ENCODE data around the gene CLCN3.
"Not testable (repeated sequence)": the region's sequence is repeated elsewhere in the genome, so short reads cannot be mapped to it uniquely, and the experiment has no call there.

CLCN3 gene

DNA sequence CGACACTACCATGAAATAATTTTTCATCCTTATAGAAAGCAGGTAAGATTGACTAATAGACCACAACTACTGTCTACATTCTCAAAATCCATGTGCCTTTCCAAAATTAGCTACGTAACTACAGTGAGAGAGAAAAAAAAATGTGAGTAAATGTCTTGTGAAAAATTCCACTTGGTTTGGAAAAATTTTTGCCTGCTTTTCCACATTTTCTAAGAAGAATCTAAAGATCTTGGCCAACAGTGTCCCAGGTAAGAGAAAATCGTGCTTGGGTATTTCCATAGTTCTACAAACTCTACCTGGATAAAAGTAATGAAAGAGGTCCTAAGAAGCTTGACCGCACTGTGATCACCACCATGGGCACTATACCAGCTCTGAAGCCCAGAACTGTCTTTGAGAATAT, 1.4 kb upstream of the CLCN3 start:
- no peak for DNase-seq

DNA sequence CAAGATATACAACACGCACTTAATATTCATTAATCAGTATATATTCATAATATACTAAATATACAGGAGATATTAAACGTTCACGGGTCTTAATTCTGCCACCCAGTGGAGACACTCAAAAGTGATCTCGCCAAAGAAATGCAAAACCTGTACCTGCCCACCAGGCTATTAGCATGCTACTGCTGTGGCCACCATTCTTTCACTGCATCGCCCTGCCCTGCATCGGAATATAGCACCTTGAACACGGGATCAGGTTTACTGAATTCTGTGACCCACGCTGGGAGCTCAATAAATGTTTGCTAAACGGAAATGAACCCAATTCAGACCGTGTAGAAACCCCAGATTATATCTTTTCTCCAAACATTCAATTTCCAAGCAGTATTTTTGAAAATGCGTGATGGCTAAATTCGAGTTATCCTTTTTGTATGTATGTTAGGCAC, 840 bp upstream of the CLCN3 start:
- DNase-seq, result no peak

DNA sequence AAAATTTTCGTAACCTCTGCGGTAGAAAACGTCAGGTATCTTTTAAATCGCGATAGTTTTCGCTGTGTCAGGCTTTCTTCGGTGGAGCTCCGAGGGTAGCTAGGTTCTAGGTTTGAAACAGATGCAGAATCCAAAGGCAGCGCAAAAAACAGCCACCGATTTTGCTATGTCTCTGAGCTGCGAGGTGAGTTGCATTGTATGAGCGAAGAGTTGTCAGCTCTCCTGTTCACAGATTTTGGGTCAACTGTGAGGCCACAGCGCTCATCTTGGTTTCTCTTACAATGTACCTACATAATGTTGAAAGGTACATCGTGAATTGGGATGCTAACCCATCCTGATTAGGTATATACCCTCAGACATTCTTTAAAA, 486 bp downstream of the CLCN3 start:
- DNase-seq, result no peak

GRCh38 chr4:169621731-169622492, 1.5 kb downstream of the CLCN3 start:
- DNase-seq, result no peak

- DNase-seq, result no peak
Measured at GRCh38 chr4:169622566-169622965, 2.2 kb downstream of the CLCN3 start.

DNA sequence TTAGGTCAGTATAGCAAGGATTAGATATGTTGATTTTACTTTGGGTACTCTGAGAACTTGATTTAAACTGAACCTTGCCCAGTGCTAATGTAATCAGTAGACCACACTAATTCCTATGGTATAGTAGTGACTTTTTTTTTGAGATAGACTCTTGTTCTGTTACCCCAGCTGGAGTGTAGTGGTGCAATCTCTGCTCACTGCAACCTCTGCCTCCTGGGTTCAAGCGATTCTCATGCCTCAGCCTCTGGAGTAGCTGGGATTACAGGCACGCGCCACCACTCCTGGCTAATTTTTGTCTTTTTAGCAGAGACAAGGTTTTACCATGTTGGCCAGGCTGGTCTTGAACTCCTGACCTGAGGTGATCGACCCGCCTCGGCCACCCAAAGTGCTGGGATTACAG, 3.6 kb downstream of the CLCN3 start:
- DNase-seq, result not testable (repeated sequence)

- DNase-seq, result no peak
Measured at GRCh38 chr4:169625886-169626285, 5.5 kb downstream of the CLCN3 start.

DNA sequence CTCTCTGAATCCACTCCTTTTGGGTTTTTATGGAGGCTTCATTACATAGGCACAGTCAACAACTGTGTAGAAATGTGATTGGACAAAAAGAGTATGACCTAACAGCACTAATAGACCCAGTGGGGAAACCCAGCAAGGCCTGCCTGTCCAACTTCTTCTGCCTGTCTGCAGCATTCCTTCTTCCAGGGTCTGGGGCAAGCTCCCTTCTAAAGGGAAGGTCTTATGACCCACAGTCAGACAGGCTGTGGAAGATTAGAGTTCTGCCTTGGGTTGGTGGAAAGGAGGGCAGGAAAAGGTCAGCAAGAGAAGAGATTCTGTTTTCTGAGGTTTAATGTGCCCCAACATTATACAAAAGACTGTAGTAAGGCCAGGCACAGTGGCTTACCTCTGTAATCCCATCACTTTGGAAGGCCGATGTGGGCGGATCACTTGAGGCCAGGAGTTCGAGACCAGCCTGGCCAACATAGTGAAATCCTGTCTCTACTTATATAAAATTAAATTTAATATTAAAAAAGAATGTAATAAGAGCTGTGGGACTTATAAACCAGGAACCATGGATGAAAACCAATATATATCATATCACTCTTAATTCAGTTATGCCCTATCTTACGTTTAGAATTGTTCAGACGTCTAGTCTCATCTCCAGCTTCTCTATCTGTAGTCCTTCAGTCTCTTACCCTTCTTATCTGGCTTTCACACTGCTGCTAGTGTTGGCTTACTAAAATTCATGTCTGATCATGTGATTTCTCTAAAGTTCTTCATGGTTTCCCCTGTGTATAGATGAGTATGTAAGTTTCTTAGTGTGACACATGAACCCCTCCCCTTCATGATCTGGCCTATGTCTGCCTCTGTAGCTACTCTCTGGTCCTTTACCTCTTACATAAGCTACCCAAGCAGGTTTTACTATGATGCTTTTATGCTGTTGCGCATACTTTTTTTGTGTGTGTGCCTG, 6.2 kb downstream of the CLCN3 start:
- DNase-seq, result no peak

DNA sequence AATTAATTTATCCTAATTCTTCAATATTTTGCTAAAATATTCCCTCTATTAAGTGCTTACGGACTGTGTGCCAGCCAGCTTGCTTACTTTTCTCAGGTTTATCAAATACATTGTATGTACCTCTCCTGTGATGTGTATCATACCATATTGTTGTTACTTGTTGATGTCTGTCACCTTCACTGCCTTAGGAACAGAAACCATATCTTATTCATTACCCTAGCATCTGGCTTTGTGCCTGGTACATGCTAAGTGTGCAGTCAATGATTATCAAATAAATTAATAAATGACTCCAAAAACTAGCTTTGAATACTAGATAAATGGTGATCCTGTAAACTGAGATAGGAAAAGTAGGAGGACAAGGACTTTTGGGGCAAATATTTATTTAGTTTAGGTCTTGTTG, 6.9 kb downstream of the CLCN3 start:
- DNase-seq, result no peak

- no peak for DNase-seq
Measured at GRCh38 chr4:169628579-169628978, 8.2 kb downstream of the CLCN3 start.

DNA sequence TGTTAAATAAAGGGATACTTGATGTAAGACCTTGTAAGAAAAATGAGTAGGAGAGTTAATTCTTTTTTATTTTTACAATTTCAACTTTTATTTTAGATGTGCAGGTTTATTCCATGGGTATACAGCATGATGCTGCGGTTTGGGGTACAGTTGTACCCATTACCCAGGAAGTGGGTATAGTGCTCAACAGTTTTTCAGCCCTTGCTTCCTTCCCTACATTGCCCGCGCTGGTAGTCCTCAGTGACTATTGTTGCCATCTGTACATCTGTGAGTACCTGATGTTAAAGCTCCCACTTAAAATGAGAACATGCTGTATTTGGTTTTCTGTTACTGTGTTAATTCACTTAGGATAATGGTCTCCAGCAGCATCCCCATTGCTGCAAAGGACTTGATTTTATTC, 9.7 kb downstream of the CLCN3 start:
- DNase-seq, result no peak

DNA sequence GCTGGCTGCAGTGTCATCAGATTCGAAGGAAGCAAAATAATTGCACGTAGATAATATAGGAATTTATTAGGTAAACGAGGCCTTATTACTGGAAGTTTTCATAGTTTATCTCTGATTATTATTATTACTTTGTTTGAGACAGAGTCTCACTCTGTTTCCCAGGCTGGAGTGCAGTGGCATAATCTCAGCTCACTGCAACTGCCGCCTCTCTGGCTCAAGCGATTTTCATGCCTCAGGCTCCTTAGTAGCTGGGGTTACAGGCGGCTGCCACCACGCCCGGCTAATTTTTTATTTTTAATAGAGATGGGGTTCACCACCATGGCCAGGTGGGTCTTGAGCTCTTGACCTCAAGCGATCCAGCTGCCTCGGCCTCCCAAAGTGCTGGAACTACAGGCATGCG, 12.5 kb downstream of the CLCN3 start:
- no peak for DNase-seq

DNA sequence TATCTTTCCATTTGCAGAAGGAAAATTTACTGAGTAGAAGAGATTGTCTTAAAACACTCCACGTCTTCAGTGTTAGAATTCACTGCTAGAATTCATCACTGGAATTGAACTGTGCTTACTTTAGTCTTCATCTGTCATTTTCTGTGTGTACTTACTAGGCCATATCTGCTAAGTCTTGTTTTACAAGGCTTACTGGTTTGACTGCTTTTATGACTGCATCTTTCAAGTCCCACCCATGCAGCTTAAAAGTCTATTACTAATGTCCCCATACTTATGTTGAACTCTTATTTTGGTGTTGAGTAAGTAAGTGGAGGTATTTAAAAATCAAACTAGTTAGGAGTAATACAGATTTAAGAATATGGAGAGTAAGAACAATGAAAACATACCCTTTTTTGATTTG, 14.6 kb downstream of the CLCN3 start:
- DNase-seq, result no peak

- no peak for DNase-seq
Measured at GRCh38 chr4:169640261-169640870, 20.0 kb downstream of the CLCN3 start.

DNA sequence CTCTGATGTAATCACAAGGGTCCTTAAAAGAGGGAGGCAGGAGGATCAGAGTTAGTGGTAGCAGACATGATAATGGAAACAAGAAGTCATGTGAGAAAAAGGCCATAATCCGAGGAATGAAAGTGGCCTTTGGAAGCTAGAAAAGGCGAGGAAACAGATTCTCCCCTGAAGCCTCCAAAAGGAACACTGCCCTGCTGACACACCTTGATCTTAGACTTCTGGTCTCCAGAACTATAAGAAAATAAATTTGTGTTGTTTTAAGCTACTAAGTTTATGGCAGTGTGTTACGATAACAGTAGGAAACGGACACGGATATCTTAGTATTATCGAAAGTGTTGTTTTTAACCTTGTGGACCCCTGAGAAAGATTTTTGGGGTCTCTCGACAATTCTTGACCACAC, 24.4 kb downstream of the CLCN3 start:
- DNase-seq, result no peak

GRCh38 chr4:169645627-169646026, 25.2 kb downstream of the CLCN3 start:
- DNase-seq, result no peak

GRCh38 chr4:169649545-169650226, 29.3 kb downstream of the CLCN3 start:
- no peak for DNase-seq

DNA sequence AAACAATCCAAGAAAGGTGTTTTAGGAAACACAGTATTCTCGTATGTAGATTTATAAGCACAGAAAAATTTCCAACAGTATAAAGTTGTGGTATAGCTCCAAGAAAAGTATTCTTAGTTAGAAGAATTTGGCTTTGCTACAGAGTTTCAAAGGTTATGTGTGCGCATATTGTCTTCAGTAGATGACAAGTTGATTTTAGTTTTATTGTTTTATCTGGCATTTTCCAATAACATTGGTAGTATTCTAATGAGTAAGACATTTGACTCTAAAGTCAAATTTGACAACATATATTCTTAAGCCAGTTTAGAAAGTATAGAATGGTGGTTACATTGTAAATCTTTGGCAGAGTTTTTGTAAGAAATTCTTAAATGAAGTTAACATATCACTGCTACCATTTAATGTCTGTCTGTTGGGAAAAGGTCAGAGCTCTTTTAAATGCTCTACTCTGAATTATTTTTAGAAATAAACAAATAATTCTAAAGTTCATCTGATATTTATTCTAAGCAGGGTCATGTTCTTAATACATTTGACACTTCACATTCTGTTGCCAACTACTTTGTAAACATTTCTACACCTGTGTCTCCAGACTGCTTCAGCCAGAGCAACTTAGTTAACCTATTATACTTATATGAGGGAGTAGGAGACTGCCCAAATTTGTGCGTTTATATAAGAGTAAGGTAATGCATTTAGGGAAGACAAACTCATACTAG, 30.0 kb downstream of the CLCN3 start:
- no peak for DNase-seq

DNA sequence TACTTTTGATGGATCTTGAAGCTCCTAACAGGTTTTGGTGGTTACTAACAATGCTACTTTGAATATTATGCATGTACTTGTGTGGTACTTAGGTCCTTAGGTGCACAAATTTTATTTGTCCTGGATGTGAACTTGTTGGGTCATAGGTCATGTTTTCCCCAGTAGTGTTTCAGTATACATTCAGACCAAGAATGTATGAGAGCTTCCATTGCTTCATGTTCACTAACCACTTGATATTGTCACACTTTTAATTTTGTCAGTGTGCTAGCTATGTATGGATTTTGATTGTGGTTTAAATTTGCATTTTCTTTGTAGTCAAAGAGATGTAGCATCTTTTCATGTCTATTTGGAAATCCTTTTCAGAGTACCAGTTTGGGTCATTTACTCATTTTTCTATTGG, 32.2 kb downstream of the CLCN3 start:
- DNase-seq, result no peak

DNA sequence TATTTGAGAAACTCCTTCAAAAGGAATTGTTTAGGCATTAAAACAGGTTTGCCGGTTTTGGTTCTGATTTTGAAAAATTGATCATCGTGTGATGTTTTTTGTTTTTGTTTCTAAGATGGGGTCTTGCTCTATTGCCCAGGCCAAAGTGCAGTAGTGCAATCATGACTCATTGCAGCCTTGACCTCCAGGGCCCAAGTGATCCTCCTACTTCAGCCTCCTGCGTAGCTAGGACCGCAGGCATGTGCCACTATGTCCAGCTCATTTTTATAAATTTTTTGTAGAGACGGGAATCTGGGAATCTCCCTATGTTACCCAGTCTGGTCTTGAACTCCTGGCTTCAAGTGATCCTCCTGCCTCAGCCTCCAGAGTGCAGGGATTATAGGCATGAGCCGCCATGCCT, 35.0 kb downstream of the CLCN3 start:
- DNase-seq, result no peak

- DNase-seq, result no peak
Measured at GRCh38 chr4:169657470-169658107, 37.2 kb downstream of the CLCN3 start.

DNA sequence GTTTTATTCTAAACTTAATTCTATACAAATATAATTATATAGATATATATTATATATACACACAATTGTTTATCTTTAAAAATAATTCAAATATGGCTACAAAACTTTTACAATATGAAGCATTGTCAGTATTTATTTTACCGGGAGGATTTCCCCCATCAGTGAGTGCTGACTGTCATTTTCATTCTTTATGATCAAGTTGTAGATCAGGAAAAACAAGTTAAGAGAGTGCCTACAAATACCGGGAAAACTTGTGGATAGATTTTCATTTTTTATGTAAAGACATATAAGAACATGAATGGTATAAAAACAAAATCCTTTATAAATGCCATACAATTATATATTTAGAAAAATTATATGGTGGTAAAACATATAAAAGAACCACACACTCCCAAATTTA, 37.8 kb downstream of the CLCN3 start:
- DNase-seq, result no peak
